HG02623 (cell line): ENCODE results near the gene IRF8.
"Not testable (repeated sequence)": the region's sequence is repeated elsewhere in the genome, so short reads cannot be mapped to it uniquely, and the experiment has no call there.

Source experiments
- ATAC-seq: cut with Tn5 transposase; IDR thresholded peaks from one replicate; pipeline ENCODE4 v1.9.1; 2021; ENCODE audit warnings: moderate library complexity; ENCODE audit not compliant: unreplicated experiment

IRF8 gene

DNA sequence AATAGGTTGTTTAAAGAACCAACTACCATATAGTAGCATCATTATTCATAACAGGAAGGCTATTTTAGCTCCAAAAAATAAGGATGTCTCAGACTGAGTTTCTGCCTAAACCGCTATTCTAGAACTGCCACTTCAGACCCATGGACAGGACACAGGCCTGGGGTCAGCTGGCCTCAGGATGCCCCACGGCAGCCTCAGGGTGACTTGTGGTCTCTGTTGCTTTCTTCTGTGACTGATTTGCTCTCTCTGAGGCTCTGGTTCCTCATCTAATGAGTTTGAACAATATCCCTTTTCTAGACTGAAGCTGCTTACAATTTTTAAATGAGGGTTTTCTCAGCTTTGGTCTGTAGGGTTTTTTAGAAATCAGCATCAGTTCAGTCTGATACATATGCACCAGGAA, 31.8 kb upstream of the IRF8 start:
- no peak for ATAC-seq

DNA sequence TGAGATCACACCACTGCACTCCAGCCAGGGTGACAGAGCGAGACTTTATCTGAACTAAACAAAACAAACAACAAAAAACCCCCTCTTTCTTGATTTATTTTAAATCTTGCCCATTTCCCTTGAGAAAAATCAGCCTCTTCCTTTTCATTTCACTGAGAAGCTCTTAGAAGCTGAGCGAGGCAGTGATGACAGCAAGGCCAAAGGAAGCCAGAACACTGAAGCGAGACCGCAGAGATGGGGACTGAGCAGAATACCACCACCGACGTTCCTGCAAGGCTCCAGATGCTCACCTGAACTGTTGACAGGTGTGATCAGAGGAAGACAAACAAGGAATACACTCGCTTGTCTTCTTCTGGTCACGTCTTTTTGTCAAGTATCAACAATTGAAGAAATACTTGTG, 30.5 kb upstream of the IRF8 start:
- ATAC-seq: no peak

DNA sequence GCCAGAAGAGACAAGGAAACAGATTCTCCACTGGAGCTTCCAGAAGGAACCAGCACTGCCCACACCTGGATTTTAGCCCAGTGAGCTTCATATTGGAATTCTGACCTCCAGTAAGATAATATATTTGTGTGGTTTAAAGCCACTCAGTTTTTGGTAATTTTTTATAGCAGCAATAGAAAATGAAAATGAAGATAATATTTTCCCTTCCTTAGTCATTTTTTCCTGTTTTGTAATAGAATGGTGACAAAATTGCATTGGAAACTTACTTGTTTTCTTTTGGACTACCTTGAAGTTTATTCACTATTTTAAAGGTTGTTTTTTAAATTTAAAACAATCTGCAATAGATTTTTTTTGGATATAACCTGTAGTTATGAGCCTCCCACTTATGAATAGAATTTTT, 29.8 kb upstream of the IRF8 start:
- no peak for ATAC-seq

DNA sequence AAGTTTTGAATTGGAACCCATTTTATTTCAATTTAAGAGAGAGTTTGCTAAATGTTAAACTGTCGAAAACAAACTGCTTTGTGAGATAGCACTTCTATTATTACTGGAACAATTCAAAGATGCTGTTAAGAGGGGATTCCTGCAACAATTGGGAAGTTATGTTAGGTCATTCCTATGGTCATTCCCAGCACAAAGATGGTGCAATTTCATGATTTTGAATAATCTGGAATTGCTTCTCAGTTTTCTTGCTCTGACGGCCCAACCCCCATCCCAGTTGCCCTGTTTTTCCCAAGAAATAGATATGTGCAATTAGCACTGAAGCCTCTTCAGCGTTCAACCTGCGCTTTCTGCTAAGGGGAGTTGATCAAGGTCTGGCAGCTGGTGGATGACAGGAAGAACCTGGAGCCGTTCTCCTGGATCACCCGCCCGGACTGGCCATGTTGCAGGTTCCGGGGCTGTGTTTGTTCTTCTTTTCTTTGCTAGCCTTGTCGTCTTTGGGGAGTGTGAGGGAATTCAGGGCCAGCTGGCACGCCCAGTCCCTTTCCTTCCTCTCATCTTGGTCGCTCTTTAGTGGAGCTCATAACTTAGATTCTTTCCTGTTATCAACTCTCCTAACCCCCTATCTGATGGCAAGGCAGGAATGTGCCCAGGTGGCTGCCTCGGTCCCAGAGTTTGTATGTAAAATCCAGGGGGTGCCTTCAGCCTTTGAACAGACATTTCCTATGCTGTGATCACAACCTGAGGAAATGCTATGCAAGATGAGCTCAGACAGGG, 29.0 kb upstream of the IRF8 start:
- no peak for ATAC-seq

DNA sequence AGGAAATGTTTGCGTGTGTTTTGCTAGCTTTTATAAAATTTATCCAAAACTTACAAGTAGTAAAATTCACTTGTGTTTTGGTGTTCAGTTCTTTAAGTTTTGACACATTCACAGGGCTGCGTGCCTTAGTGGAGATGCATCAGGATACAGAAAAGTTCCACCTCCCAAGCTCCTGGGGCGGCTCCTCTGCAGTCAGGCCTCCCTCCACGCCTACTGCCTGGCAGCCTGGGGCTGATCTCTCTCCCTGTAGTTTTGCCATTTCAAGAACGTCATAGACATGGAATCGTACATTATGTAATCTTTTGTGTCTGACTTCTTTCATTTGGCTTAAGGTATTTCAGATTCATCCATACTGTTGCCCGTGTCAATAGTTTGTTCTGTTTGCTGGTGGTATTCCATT, 27.2 kb upstream of the IRF8 start:
- no peak for ATAC-seq

DNA sequence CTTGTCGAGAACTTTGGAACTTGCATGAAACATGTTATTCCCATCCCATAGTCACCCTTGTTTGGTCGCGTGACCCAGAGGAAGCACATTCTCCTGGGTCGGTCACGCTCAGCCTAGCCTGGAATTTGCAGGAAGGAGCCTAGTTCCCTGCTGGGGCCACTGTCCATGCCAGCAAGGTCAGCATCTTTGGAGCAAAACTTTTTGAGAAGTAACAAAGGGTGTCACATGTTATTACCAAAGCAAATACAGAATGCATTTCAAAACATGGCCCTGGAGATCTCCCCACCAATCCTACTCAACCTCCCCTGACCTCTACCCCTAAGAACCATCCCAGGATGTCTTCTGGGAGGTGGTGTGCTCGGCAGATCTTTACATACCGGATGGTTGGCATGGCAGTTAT, 26.2 kb upstream of the IRF8 start:
- no peak for ATAC-seq

DNA sequence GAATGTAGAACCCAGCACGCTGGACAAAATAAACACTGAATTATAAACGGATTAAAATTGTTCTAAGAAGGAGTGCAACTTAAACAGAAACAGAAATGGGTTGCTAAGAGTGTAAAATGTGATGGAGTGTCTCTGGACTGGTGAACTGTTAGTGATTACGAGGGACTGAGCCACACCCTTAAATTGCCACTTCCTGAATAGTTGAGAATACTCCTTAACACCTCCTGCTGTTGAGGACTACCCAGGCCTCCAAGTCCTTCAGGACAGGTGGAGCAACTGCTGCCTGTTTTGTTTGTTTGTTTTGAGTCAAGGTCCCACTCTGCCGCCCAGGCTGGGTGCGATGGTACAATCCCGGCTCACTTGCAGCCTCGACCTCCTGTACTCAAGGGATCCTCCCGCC, 25.8 kb upstream of the IRF8 start:
- ATAC-seq: no peak

DNA sequence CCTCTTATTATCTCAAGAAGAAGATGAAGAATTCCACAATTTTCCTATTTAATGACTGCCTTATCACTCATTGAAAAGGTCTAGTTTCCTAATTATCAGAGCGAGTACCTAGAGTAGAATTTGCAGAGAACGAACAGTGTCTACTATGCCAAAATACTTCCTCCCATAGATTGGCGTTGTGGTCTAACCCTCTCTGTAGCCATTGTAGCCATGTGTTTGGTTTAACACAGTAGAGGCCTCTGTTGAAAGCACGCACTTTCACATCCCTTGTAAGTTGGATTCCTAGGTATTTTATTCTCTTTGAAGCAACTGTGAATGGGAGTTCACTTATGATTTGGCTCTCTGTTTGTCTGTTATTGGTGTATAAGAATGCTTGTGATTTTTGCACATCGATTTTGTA, 24.9 kb upstream of the IRF8 start:
- ATAC-seq: not testable (repeated sequence)

DNA sequence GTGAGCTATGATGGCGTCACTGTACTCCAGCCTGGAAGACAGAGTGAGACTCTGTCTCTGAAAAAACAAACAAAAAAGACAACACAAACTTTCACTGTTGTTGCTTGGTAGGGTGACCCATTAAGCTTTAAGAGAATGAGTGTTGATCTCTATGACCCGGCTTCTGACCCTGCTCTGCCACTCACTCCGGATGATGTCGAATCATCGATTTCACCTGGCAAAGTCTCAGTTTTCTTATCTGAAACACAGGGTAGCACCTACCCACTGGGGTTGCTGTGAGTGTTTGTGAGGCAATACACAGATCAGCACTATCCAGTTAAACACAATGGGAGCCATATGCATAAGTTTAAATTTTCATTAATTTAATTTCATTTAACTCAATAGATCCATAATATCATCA, 20.6 kb upstream of the IRF8 start:
- no peak for ATAC-seq

DNA sequence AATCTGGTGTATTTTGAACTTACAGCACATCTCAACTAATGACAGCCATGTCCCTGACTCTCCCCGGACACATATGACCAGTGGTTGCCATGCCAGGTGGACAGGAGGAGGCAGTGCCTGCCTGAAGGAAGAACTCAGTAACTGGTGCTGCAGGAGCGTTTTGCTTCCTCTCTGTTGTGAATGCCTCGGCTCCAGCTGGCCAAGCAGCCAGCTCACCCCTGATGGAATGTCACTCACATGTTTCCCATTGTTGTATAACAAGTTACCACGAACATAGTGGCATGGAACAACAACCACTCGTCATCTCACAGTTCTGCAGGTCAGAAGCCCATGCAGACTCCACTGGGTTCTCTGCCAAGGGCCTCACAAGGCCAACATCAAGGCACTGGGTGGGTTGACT, 20.1 kb upstream of the IRF8 start:
- ATAC-seq: no peak

DNA sequence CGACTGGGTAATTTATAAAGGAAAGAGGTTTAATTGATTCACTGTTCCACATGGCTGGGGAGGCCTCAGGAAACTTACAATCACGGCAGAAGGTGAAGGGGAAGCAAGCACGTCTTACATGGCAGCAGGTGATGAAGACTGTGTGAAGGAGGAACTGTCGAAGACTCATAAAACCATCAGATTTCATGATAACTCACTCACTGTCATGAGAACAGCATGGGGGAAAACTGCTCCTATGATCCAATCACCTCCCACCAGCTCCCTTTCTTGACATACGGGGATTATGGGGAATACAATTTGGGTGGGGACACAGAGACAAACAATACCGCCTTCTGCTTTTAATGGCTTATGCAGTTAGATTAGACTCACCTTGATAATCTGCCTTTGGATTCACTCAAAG, 19.4 kb upstream of the IRF8 start:
- ATAC-seq: no peak

DNA sequence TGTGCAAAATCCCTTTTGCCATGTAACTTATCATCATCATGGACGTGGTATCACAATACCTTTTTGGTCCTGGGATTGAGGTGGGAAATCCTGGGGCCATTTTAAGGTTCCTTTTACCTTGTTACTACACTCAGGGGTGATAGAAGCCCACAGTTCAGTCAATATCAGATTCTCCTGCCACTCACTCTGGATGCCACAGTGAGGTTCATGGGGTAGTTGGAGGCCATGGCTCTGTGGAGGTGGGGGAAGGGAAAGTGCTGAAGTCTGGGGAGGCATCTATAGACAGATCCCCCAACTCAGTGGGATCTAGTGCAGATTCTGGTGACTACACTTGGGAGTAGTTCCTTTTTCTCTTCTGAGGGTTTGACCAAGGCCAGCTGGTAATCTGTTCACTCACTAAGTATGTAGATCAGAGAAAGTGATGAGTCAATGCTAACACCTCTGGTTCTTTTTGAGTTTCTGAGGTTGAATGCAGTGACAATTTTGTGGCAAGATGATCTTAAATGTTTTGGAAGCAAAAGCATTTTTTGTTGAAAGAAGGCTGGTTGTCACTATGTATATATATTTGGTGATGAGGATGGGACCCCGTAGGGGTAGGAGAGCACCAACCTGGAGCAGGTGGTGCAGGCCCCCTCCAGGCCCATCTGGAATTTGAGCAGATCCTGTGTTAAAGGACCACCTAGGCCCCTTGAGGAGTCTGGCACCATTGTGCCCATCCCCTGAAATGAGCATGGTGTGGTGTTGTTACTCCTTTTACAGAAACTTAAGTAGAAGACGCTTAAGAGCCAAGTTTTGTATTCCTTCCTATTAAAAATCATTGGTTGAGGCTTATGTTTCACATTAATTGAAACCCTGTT, 18.8 kb upstream of the IRF8 start:
- no peak for ATAC-seq

DNA sequence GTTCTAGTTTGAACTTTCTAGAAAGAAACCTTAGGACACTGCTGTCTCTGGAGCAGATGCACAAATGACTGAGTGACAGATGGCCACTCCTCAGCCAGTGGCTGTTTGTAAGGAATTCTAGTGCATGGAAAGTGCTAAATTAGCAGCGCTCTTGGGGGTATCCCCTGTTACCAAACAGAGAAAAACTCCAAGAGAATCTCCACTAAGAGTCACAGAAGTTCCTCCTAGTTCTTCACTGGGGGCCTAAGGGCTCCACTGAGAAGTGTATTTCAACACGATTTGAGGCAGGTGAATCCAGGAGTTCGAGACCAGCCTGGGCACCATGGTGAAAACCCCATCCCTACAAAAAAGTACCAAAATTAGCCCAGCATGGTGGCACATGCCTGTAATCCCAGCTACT, 18.1 kb upstream of the IRF8 start:
- ATAC-seq: no peak

DNA sequence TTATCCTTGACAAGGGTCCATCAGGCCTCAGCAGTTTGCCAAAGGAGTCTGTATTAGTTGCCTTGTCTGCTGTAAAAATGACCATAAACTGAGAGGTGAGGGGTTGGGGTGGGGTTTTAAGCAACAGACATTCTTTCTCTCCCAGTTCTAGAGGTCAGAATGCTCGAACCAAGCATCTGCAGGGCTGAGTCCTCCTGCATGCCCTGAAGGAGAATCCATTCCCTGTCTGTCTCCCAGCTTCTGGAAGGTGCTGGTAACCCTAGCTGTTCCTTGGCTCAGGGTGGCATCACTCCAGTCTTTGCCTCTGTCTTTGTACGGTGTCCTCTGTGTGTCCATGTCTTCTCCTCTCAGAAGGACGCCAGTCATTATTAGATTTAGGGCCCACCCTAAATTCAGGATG, 17.5 kb upstream of the IRF8 start:
- no peak for ATAC-seq

DNA sequence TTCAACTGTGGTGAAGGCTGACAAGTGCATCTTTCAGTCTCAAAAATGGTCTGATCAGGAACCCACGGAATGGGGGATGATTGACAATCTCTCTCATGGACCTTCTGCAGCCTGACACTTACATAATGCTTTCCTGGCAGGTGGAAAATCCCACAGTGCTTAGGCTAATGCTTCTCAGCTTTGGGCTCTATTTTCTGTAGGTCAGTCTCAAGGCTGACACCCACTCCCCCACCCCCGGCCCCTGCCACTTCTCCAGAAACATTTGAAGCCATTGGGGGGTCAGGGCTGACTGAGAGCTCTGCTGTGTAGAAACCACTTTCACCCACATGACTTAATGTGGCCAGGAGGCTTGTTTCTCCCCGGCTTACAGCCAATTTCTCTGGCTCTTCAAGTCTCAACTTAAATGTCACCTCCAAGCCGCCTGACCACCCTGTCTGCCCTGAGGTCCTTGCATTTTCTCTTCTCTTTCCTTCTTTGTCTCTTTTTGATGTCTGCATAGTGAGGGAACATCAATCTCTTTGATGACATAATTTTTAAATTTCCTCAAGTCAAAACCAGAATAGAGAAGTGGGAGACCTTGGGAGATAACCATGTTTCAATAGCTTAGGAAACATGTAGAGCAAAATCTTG, 16.7 kb upstream of the IRF8 start:
- no peak for ATAC-seq

DNA sequence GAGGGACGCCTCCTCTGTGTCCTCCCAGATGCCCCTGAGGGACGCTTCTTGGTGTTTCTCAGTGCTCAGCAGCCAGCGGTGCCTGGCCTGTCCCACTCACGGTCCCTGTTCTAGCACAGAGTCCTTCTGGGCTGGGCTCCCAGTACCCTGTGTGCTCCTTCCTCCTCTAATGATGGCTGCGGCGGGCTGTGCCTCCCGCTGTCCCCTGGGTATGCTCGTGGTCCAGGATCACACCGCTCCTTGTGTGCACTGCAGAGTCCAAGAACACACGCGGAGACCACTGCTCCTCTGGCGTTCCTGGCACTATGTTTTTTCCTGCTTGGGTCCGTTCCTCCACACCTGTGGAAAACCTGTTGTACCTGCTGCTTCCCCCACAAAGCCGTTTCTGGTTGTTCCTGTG, 15.1 kb upstream of the IRF8 start:
- ATAC-seq: no peak

DNA sequence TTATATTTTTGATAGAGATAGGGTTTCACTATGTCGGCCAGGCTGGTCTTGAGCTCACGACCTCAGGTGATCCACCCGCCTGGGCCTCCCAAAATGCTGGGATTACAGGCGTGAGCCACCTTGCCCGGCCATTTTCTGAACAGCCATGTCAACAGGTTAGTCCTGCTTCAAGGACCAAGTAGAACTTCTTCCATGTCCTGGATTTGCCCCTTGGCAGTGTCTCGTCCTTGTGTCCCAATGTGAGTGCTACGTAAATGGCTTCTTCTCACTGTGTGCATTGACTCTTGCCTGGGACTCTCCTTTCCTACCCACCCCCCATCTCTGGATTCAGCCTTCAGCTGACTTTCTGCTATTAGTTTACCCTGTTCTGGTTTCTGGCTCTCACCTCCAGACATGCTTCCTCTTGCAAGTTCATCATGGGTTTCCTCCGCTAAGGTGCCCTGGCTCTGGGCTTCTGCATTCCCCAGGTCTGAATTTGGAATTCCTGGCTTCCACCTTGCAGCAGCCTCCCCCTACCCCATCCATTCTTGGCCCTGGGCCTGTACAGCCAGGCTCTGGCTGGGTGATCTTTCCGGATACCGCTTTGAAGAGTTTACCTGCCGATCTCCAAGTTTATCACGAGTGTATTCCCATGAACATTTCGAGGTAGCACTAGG, 14.0 kb upstream of the IRF8 start:
- ATAC-seq: no peak

DNA sequence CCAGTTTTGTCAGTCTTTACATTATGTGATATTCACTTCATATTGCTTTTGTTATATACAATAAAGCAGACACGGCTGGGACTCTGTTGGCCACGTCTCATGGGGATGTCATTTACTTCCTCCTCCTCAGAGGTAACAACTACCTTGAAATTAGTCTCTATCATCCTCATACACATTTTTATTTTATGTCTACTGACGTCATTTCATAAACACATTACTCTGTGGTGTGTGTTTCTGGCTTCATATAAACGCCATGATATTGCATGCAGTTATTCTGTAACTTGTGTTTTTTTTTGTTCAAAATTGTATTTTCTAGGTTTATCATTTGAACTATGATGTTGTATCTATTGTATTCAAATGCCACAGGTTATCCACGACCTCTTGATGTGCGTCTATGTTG, 13.4 kb upstream of the IRF8 start:
- ATAC-seq: no peak

DNA sequence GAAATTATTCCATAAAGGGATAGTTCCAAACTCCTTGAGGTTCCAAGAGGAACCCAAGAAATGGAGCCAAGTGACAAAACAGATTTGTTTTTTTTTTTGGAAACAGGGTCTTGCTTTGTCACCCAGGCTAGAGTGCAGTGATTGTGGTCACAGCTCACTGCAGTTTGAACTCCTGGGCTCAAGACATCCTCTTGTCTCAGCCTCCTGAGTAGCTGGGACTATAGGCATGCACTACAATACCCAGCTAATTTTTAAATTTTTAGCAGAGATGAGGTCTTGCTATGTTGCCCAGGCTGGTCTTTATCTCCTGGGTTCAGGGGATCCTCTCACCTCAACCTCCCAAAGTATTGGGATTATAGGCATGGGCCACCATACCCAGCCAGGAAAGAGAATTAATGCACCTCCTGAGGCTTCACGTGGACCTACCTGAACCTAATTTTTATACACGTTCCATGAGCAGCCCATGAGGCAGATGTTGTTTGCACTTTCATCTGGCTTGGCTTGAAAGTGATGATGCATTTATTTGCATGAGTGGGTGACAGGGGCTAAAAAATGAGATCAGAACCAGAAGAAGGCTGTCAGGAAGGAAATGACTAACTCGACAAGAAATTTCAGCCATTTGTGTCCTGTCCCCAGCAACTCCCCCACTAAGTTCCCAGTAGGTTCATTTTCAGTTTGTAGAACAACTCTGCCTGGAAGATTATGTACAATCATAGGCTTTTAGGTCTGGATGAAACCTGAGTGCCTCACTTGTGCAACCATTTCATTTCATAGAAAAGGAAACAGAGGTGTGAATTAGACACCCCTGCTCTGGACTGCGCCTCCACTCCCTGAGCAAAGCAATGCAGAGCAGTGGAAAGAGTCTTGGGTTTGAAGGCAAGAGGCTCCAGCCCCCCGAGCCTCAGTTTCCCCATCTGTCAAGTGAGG, 10.3 kb upstream of the IRF8 start:
- peak; percentile 86 for ATAC-seq

DNA sequence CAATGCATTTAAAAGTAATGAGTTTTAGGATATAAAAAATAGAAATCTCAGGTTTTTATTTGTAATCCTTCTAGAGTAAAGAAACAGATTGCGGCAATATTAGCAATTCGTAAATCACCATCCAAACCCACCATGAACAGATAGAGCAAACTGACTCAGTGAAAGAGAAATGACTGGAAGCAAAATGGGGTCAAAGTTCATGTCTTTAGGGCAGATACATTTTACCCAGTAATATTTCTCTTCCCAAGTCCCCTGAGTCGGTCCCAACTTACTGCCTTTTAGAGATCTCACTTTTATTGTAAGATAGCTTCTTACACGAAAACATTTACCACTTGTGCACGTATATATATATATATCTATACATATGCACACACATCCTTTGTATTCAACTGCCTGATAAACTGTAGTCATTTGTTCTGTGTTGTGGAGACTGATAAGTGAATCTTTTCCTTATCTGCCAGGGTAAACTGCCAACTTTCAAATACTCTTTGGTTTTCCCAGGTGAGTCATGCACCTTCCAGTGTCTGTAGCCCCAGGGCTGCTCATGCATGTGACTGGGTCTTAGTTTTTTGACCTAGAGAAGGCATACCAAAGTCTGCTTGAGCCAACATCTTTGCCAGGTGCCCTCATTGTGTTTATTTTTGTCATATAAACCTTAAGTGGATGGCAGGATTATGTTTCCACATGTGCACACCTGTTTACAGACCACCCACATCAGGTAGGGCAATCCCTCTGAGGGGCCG, 7.8 kb upstream of the IRF8 start:
- no peak for ATAC-seq
